GM18868 (cell line): ENCODE measurements around the gene KLHL21.

Experiments used
- ATAC-seq: cut with Tn5 transposase; IDR thresholded peaks from one replicate; pipeline ENCODE4 v1.9.1; 2021; ENCODE audit warnings: mild to moderate bottlenecking, moderate library complexity; ENCODE audit not compliant: unreplicated experiment

The KLHL21 gene

GRCh38 chr1:6625584-6626149 lies 23.0 kb upstream of the KLHL21 start:
- peak; percentile 7 for ATAC-seq

DNA sequence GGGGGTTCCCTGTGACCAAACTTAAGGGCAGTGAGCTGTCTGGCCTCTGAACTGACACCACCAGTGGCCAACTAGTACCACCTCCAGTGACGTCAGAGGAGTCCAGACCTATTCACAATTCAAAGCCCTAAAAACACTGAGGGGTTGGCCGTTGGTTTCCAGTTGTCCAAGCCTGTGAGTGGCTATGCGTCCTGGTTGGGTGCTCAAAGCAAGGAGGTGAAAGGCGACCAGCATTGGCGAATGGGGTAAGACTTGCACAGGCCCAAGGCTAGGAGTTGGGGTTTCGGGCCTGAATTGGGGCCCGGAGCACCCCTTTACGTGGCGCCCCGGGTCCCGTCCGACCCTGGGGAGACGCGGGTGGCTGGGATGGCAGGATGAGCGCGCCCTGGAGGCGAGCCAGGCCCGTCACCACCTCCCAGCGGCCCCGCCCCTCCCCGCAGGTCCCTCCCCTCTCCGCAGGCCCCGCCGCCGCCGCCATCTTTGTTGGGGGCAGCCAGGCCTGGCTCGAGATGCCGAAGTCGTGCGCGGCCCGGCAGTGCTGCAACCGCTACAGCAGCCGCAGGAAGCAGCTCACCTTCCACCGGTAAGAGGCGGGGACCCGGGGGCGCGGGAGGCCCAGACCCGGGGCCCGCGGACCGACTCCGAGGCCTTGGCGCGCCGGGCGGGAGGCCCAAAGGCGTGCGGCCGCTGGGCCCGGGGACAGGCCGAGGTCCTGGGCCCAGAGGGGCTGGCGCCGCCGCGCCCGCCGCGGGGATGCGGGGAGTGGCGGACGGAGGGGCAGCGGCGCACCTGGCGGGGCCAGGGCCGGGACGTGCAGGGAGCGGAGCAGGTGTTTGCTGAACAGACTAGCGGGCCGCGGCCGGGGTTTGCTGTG lies 22.3 kb upstream of the KLHL21 start, which contains the start of gene THAP3:
TSS of gene THAP3 (plus strand) at position 159 of the 874 bp plus-strand sequence. CDS start at position 510, 351 bp downstream.
- ATAC-seq = peak; percentile 83

GRCh38 chr1:6623269-6623965 lies 20.7 kb upstream of the KLHL21 start:
- no peak for ATAC-seq

DNA sequence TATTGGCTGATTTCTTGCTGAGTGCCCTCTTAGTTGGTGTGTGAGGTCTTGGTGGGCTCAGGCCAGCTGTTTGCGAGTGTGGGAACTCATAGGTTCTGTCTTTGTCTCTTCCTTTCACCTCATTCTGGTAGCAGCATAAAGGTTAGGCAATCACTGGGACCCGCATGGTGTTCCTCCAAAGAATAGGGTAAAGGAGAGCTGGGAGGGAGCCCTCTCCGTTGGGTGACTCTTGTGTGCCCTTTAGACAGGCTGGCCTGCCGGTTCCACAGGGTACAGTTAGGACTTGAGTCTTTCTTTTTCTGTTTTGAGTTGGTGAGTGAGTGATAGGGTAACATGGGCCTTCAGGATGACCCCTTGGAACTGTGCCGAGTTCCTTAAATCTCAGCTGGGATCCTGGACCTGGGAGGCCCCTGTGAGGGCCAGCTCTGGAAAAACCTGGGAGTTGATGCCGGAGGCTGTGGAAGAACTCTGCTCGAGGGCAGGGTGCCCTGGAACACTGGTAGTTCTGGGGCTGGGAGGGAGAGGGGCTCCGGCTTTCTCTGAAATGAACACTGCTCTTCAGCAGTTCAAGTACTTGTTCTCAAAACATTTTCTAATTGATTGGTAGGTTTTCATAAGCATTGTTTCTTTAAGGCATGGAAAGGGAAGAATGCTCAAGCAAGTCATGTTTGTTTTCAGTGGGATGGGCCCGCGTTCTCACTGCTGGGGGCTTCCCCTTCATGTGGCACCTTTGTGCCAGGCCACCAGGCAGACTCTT lies 19.9 kb upstream of the KLHL21 start:
- ATAC-seq = no peak

DNA sequence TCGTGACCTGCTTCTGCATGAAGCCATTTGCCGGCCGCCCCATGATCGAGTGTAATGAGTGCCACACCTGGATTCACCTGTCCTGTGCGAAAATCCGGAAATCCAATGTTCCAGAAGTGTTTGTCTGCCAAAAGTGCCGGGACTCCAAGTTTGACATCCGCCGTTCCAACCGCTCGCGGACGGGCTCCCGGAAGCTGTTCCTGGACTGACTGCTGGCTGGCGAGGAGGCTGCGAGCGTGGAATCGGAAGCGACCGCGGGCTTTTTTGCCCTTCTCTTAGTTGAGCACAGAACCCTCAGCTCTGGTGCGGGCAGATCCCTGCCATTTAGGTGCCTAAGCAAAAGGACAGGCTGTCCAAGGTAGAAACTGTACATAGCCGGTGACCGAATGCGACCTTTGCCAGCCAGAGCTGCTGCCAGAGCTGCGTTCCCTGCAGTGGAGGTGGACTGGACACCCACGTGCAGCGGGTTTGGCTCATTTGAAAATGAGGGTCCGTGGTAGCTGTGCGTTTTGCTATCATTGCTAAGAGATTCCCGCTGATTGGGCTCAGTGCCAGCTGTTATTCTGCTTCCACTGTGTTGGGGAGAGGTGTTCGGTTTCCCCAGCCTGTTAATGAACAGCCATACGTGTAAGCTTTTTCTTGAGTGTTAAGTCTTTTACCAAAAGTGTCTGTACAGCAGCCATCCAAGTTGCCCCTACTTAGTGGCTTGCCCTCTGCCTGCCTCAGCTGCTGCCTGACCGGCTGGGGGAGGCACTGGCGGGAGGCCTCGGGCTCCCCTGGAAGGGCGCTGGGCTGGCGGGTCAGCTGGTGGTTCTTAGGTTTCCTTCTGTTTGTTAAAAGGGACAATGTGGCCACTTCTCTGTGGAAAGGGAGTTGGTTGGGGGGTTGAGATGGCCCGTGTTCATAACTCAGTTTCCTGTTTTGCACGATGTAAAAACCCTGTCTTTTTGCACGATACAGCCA lies 19.0 kb upstream of the KLHL21 start:
- ATAC-seq = no peak

GRCh38 chr1:6619045-6619444 lies 16.4 kb upstream of the KLHL21 start:
- ATAC-seq = no peak

DNA sequence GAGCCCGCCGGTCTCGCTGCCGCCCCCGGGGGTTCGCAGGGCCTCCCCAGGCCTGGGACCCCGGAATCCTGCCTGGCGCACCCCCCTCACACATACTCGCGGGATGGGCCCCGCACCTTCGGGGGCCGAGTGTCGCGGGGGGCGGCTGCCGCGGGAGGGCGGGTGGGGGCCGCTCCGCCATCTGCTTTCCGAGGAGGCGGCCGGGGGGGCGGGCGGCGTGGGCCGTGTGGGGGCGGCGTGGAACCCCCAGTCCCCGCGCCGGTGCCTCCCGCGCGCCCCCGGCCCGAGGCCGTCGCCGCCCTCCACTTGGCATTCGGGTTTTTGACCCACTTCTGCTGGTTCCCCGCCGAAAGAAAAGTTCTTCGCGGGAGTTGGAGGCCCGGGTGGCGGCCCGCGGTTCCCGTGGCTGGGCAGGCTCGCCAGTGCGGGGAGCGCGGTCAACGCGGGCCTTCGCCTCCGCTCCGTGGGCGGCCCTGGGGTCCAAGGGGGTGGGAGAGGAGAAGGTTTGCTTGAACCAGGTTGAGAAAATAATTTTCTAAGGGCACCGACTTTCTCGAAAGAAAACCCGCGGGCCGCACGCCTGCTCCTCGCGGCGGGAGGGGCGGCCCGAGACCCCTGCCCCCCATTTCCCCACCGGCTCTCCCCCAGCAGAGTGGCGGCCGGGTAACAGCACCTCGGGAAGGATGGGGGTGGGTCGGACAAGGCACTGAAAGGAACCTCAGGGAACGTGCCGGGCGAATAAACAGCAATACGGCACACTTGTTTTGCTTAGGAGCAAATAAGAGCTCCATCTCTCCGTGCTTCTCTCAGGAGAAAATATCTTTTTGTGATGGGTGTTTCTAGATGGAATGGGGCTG lies 12.5 kb upstream of the KLHL21 start:
- ATAC-seq = no peak

GRCh38 chr1:6614019-6614928 lies 11.6 kb upstream of the KLHL21 start:
- no peak for ATAC-seq

- ATAC-seq = peak; percentile 89
These were observed 10.8 kb upstream of the KLHL21 start, which contains the start of gene PHF13 for GRCh38 chr1:6613361-6614018. Gene PHF13, plus strand, starts transcription at chr1:6613731. Its CDS starts 336 bp downstream, at chr1:6614067.

GRCh38 chr1:6612641-6613360 lies 10.1 kb upstream of the KLHL21 start:
- peak; percentile 42 for ATAC-seq

GRCh38 chr1:6603915-6604558 lies 1.4 kb upstream of the KLHL21 start:
- ATAC-seq = no peak

GRCh38 chr1:6603238-6603914 lies 707 bp upstream of the KLHL21 start:
- ATAC-seq = peak; percentile 20

- peak; percentile 3 for ATAC-seq
These were observed 573 bp downstream of the KLHL21 start for GRCh38 chr1:6601923-6602668.

- ATAC-seq = peak; percentile 35
These were observed 1.4 kb downstream of the KLHL21 start for GRCh38 chr1:6601049-6601922.
